Nephron progenitor cell (in vitro differentiated cells): Measurements from ENCODE around the gene RHOT1.
"Not testable (repeated sequence)": the region's sequence is repeated elsewhere in the genome, so short reads cannot be mapped to it uniquely, and the experiment has no call there.

ENCODE experiments used
- DNase-seq: peaks from one replicate; pipeline ENCODE4 v3.0.0; 2021
- H3K27ac Mint-ChIP-seq: 2 replicates; pipeline ENCODE4 v1.8.0; 2021; ENCODE audit warnings: mild to moderate bottlenecking, moderate library complexity, mixed read lengths
- H3K27me3 Mint-ChIP-seq: 2 replicates; pipeline ENCODE4 v1.8.0; 2021; ENCODE audit warnings: mild to moderate bottlenecking, low read depth, mixed read lengths; ENCODE audit not compliant: poor library complexity
- H3K36me3 Mint-ChIP-seq: 2 replicates; pipeline ENCODE4 v1.8.0; 2021; ENCODE audit warnings: low read depth, mixed read lengths
- H3K4me1 Mint-ChIP-seq: 2 replicates; pipeline ENCODE4 v1.8.0; 2021; ENCODE audit warnings: mixed read lengths
- H3K4me3 Mint-ChIP-seq: 2 replicates; pipeline ENCODE4 v1.8.0; 2021; ENCODE audit warnings: mild to moderate bottlenecking, moderate library complexity, mixed read lengths
- H3K9me3 Mint-ChIP-seq: 2 replicates; pipeline ENCODE4 v1.8.0; 2021; ENCODE audit warnings: mild to moderate bottlenecking, moderate library complexity, mixed read lengths
- CTCF ChIP-seq: fragments of 200-600 bp; sonication (generic); IDR thresholded peaks from 2 replicates; pipeline ENCODE4 v1.5.0; 2021; ENCODE audit warnings: antibody characterized with exemption

RHOT1 gene

GRCh38 chr17:32141679-32142037 lies 644 bp upstream of the RHOT1 start:
- peaks cover 7% of the 10 kb centered on the region for H3K27me3 Mint-ChIP-seq
- peaks cover 29% of the 10 kb centered on the region for H3K4me1 Mint-ChIP-seq
- no peaks in the 10 kb centered on the region for H3K9me3 Mint-ChIP-seq
- no peak for TF ChIP-seq CTCF
- no peak for DNase-seq
- H3K4me3 Mint-ChIP-seq = peak overlapping the region; percentile 78
- H3K27ac Mint-ChIP-seq = peak overlapping the region; percentile 88
- peaks cover 6% of the 10 kb centered on the region for H3K36me3 Mint-ChIP-seq

GRCh38 chr17:32142857-32143526 lies 690 bp downstream of the RHOT1 start:
- peaks cover 7% of the 10 kb centered on the region for H3K27me3 Mint-ChIP-seq
- H3K9me3 Mint-ChIP-seq = no peaks in the 10 kb centered on the region
- no peak for TF ChIP-seq CTCF
- peak; percentile 68 for DNase-seq
- H3K4me3 Mint-ChIP-seq = peak overlapping the region; percentile 99
- peaks cover 6% of the 10 kb centered on the region for H3K36me3 Mint-ChIP-seq
- peak overlapping the region; percentile 96 for H3K27ac Mint-ChIP-seq
- H3K4me1 Mint-ChIP-seq = peaks cover 29% of the 10 kb centered on the region

- DNase-seq = no peak
- no peak for TF ChIP-seq CTCF
- peaks cover 29% of the 10 kb centered on the region for H3K4me1 Mint-ChIP-seq
- H3K4me3 Mint-ChIP-seq = peak overlapping the region; percentile 99
- peaks cover 7% of the 10 kb centered on the region for H3K27me3 Mint-ChIP-seq
- no peaks in the 10 kb centered on the region for H3K9me3 Mint-ChIP-seq
- peaks cover 6% of the 10 kb centered on the region for H3K36me3 Mint-ChIP-seq
- peak overlapping the region; percentile 96 for H3K27ac Mint-ChIP-seq
Measured at GRCh38 chr17:32143527-32143870, 1.2 kb downstream of the RHOT1 start.

GRCh38 chr17:32144442-32144841 lies 2.1 kb downstream of the RHOT1 start:
- H3K4me3 Mint-ChIP-seq = peak overlapping the region; percentile 99
- not testable (repeated sequence) for H3K27me3 Mint-ChIP-seq, H3K27ac Mint-ChIP-seq, H3K36me3 Mint-ChIP-seq, H3K9me3 Mint-ChIP-seq, DNase-seq
- H3K4me1 Mint-ChIP-seq = peaks cover 29% of the 10 kb centered on the region

GRCh38 chr17:32148351-32148750 lies 6.0 kb downstream of the RHOT1 start:
- no peak overlapping the region for H3K27ac Mint-ChIP-seq
- no peak for TF ChIP-seq CTCF

GRCh38 chr17:32150358-32150757 lies 8.1 kb downstream of the RHOT1 start:
- no peak for TF ChIP-seq CTCF
- no peak overlapping the region for H3K4me3 Mint-ChIP-seq
- peak overlapping the region; percentile 47 for H3K27ac Mint-ChIP-seq
- H3K9me3 Mint-ChIP-seq = no peaks in the 10 kb centered on the region
- DNase-seq = no peak
- peaks cover 21% of the 10 kb centered on the region for H3K4me1 Mint-ChIP-seq
- peaks cover 30% of the 10 kb centered on the region for H3K36me3 Mint-ChIP-seq
- H3K27me3 Mint-ChIP-seq = no peaks in the 10 kb centered on the region

More at GRCh38 chr17:32148351-32148750, 6.0 kb downstream of the RHOT1 start:
- DNase-seq = no peak
- Mint-ChIP-seq H3K4me1 (peaks cover 29% of the 10 kb centered on the region), H3K36me3 (peaks cover 19% of the 10 kb centered on the region), H3K4me3 (no peak overlapping the region), H3K9me3 (no peaks in the 10 kb centered on the region), H3K27me3 (peaks cover 3% of the 10 kb centered on the region)
